Neutrophil (primary cell): ENCODE measurements around the gene TEX36.
"Not testable (repeated sequence)": the region's sequence is repeated elsewhere in the genome, so short reads cannot be mapped to it uniquely, and the experiment has no call there.

Source experiments
- H3K27ac ChIP-seq: fragments of 200-600 bp; sonication (generic); 2 replicates; pipeline ENCODE4 v1.5.1; 2016; ENCODE audit warnings: mild to moderate bottlenecking, moderate library complexity
- H3K27me3 ChIP-seq: fragments of 200-600 bp; sonication (generic); 2 replicates; pipeline ENCODE4 v1.6.0; 2016; ENCODE audit warnings: mild to moderate bottlenecking
- H3K36me3 ChIP-seq: fragments of 200-600 bp; sonication (generic); 2 replicates; pipeline ENCODE4 v1.5.1; 2017
- H3K4me1 ChIP-seq, 2 experiments: fragments of 200-600 bp in 1 of 2; sonication (generic) in 1 of 2; 1 replicate in 1 of 2; 2 replicates in 1 of 2; pipeline versions ENCODE4 v1.5.1 to v1.6.1; 2013 to 2016; ENCODE audit warnings: low read depth in 1 of 2, low read length in 1 of 2, mild to moderate bottlenecking in 1 of 2, moderate library complexity in 1 of 2; ENCODE audit not compliant: control insufficient read depth in 1 of 2, insufficient read depth in 1 of 2
- H3K4me3 ChIP-seq, 2 experiments: fragments of 200-600 bp in 1 of 2; sonication (generic) in 1 of 2; 1 replicate in 1 of 2; 2 replicates in 1 of 2; pipeline ENCODE4 v1.5.1; 2013 to 2016; ENCODE audit warnings: low read depth in 1 of 2, low read length in 1 of 2, mild to moderate bottlenecking in 1 of 2, moderate library complexity in 1 of 2
- H3K9me3 ChIP-seq: fragments of 200-600 bp; sonication (generic); 2 replicates; pipeline ENCODE4 v1.5.1; 2016
- TF ChIP-seq, protein P1 (sequence below): fragments of 200-600 bp; sonication (generic); IDR thresholded peaks from 2 replicates; pipeline ENCODE4 v1.5.1; 2016; ENCODE audit warnings: antibody characterized with exemption

Gene TEX36

DNA sequence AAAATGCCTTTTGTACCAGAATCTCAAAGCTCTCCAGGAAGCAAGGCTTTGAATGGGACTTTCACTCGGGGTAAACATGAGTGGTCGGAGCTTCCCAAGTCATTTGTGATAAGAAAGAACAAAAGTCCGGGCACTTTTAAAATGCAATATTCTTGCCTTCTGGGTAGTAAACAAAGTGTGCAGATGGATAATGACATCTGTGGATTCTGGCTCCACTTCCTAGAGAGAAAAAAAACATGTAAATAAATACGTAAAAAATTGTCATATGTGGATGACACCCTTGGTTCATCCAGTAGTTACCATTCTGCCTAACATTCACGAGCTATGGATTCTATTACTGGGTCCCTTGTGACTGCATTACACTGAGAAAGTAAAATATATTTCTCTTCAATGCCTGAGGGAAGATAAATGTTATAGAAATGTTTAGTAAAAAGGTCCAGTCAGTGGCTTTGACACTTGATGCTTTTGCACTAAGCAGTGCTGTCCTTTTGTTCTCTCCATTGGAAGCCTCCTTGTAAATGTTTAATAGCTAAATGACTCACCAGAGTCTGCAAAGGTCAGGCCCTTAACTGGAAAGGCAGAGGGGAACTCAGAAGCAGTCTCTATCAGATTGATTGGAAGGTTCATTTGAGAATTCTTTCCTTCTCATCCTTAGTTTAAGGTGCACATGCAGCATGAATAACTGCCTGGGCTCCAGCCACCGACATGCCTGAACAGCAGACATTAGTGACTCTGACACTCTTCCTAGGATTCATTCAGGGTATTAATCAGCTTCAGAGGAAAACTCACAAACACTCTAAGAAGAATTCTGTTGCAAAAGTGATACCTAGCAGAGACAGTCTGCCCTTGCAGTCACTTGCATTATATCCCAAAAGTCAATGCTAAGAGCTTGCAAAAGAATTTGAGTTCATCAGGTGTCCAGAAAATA, 24.8 kb upstream of the TEX36 start:
- Histone ChIP-seq H3K27me3 (peaks cover 26% of the 10 kb centered on the region), H3K4me3 (no peak overlapping the region), H3K36me3 (no peaks in the 10 kb centered on the region), H3K9me3 (no peaks in the 10 kb centered on the region), H3K27ac (no peak overlapping the region), H3K4me1 (no peaks in the 10 kb centered on the region)
- TF ChIP-seq, protein P1, sequence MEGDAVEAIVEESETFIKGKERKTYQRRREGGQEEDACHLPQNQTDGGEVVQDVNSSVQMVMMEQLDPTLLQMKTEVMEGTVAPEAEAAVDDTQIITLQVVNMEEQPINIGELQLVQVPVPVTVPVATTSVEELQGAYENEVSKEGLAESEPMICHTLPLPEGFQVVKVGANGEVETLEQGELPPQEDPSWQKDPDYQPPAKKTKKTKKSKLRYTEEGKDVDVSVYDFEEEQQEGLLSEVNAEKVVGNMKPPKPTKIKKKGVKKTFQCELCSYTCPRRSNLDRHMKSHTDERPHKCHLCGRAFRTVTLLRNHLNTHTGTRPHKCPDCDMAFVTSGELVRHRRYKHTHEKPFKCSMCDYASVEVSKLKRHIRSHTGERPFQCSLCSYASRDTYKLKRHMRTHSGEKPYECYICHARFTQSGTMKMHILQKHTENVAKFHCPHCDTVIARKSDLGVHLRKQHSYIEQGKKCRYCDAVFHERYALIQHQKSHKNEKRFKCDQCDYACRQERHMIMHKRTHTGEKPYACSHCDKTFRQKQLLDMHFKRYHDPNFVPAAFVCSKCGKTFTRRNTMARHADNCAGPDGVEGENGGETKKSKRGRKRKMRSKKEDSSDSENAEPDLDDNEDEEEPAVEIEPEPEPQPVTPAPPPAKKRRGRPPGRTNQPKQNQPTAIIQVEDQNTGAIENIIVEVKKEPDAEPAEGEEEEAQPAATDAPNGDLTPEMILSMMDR = no peak

DNA sequence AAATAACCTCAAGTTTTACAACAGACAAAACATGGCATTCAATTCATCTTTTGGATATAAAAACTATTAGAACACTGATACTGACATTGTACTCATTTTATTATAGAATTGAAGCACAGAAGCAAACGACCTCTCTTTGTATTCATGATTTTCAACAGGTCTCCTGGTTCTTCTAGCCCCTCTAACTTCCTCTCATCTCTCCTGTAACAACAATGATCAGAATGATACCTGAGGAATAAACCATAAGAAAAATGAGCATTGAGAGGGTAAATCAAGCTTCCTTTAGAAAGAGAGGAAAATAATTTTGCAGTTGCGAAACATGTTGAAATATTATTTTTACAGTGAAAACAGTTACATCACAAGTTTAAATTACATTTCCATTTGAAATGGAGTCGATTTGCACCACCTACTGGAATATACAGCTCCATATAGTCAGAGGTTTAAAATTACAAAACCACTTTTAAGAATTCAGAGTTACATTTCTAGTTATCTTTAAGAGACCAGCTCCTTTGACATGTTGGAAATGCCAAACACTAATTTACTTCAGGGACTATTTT, 17.5 kb upstream of the TEX36 start:
- H3K4me3 ChIP-seq = no peak overlapping the region
- no peaks in the 10 kb centered on the region for H3K27me3 ChIP-seq
- TF ChIP-seq, protein P1 = no peak
- H3K36me3 ChIP-seq = no peaks in the 10 kb centered on the region
- no peaks in the 10 kb centered on the region for H3K4me1 ChIP-seq
- no peak overlapping the region for H3K27ac ChIP-seq
- H3K9me3 ChIP-seq = no peaks in the 10 kb centered on the region

DNA sequence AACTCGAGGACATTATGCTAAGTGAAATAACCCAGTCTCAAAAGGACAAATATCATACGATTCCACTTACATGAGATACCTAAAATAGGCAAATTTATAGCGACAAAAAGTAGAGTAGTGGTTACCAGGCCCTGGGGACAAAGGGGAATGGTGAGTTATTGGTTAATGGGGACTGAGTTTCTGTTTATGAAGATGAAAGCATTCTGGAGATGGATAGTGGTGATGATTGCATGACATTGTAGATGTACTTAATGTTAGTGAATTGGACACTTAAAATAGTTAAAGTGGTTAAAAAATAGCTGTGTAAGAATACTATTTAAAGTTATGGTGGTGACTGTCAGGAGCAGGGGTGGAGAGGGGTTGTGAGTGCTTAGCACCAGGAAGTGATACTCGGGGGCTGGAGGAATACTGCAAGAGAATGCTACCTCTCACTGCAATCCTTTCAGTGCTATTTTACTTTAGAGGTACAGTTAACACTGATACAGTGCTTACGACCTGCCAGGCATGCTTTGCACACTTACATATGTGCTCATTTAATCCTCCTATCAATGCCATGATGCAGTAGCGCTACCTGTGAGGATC, 16.7 kb upstream of the TEX36 start:
- no peaks in the 10 kb centered on the region for H3K27me3 ChIP-seq
- H3K4me1 ChIP-seq = no peaks in the 10 kb centered on the region
- no peak overlapping the region for H3K27ac ChIP-seq
- H3K36me3 ChIP-seq = no peaks in the 10 kb centered on the region
- H3K4me3 ChIP-seq = no peak overlapping the region
- TF ChIP-seq, protein P1 = no peak
- H3K9me3 ChIP-seq = no peaks in the 10 kb centered on the region

DNA sequence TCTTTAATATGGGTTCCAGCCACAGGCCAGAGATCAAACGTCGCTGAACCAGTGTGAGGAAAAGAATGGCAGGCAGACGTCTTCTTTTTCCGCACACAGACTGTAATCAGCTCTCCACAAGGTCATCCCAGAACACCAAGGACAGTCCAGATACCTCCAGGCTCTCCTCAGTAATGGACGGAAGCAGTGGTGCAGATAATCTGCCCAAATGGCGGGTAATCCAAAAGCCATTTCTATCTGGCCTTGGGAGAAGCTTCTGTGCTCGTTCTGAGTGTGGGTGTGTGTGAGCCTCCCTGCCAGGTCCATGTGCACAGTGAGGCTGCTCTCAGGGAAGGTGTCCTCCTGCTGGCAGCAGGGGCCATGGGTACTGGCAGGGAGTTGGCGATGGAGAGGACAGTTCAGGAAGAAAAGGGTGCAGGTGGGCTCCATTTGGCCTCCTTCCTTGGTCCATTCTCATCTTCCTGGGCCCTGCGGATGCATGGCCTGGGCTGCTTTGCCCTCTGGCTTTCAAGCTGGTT, 15.6 kb upstream of the TEX36 start:
- Histone ChIP-seq H3K9me3 (no peaks in the 10 kb centered on the region), H3K27me3 (no peaks in the 10 kb centered on the region), H3K4me3 (no peak overlapping the region), H3K36me3 (no peaks in the 10 kb centered on the region), H3K4me1 (no peaks in the 10 kb centered on the region), H3K27ac (no peak overlapping the region)
- TF ChIP-seq, protein P1 = no peak

DNA sequence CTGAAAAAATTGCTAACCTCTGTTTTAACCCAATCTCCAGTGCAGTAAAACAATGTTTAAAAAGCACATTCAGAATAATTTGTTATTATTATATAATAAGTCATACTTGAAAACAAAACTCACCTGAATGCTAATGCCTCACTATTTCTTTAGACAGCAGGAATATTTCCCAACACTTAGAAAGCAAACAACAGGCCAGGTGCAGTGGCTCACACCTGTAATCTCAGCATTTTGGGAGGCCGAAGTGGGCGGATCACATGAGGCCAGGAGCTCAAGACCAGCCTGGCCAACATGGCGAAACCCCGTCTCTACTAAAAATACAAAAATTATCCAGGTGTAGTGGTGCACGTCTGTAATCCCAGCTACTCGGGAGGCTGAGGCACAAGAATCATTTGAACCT, 13.9 kb upstream of the TEX36 start:
- not testable (repeated sequence) for H3K9me3 ChIP-seq, H3K36me3 ChIP-seq, H3K4me3 ChIP-seq, H3K4me1 ChIP-seq, H3K27me3 ChIP-seq, H3K27ac ChIP-seq

DNA sequence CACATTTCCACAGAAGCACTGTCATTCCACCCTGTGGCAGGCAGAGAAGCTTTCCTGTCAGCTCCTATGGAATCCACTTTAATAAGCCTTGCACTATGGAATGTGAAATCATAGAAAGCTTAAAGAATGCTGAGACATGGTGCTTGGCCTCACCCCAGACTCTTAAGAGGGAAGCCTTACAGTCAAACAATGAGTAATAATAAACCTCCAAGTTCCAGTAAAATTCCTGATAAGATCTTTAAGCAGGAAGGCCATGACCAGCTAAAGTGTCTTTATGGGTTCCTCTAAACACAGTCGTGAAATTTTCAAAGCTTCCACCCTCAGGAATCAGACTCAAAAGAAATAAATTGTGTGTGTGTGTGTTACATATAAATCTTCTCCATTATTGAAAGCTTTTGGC, 11.9 kb upstream of the TEX36 start:
- no peak overlapping the region for H3K27ac ChIP-seq
- no peaks in the 10 kb centered on the region for H3K4me1 ChIP-seq
- no peaks in the 10 kb centered on the region for H3K36me3 ChIP-seq
- no peak overlapping the region for H3K4me3 ChIP-seq
- peaks cover 13% of the 10 kb centered on the region for H3K27me3 ChIP-seq
- H3K9me3 ChIP-seq = no peaks in the 10 kb centered on the region
- TF ChIP-seq, protein P1 = no peak
